NCI-H2227 (cell line): ENCODE measurements around the gene MS4A12.
"Not testable (repeated sequence)": the region's sequence is repeated elsewhere in the genome, so short reads cannot be mapped to it uniquely, and the experiment has no call there.

ENCODE experiments used
- DNase-seq: peaks from one replicate; lab custom pipeline; 2025; ENCODE audit not compliant: unreplicated experiment; lab: John Stamatoyannopoulos, UW

The MS4A12 gene, protein sequence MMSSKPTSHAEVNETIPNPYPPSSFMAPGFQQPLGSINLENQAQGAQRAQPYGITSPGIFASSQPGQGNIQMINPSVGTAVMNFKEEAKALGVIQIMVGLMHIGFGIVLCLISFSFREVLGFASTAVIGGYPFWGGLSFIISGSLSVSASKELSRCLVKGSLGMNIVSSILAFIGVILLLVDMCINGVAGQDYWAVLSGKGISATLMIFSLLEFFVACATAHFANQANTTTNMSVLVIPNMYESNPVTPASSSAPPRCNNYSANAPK

DNA sequence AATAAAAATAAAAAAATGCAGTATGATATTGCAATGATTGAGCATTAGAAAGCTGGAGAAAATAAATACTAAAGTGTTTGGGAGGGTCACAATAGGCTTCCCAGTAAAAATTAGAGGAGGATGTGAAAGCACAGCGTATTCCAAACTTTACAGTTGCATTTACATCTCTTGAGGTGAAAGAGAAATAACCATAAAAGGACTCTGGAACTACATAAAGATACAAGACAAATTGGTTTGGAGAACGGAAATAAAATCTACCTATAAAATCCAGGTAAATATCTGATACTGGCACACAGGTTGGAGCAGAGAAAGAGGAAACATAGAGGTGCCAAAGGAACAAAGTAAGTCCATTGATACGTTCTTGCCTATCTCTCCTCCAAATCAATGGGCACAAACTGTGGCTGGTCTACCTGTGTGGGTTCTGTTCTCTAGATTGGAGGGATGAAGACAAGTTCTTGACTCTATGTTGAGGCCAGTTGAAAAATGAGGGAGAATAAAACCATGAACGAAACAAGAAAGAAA, at the start of gene MS4A12:
TSS of gene MS4A12 (plus strand) at position 291 of the 522 bp plus-strand sequence. CDS start 4,541 bp downstream, outside the sequence.
- DNase-seq = no peak

DNA sequence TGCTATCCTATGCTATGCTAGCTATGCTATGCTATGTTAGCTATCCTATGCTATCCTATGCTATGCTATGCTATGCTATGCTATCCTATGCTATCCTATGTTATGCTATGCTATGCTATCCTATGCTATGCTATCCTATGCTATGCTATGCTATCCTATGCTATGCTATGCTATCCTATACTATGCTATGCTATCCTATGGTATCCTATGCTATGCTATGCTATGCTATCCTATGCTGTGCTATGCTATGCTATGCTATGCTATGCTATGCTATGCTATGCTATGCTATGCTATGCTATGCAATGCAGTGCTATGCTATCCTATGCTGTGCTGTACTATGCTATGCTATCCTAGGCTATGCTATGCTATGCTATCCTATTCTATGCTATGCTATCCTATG, 45.5 kb upstream of the MS4A12 start:
- DNase-seq = no peak

DNA sequence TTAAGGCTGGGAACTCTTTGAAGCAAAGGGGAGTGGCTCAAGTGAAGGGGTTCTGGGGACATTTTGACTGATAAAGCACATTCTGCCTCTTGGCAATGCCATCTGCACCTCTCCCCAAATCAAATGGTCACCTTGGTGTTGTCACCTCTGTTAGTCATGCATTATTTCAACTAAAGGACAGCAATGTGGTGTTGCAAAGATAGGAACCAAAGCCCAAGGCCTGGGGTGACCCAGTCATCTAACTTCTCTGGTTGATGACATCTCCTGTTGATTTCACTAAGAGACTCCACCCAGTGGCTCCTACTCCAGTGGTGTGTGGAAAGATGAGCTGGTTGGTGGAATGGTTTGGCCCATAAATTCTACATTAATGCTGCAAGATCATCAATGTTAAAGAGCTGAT, 44.7 kb upstream of the MS4A12 start:
- DNase-seq = no peak

DNA sequence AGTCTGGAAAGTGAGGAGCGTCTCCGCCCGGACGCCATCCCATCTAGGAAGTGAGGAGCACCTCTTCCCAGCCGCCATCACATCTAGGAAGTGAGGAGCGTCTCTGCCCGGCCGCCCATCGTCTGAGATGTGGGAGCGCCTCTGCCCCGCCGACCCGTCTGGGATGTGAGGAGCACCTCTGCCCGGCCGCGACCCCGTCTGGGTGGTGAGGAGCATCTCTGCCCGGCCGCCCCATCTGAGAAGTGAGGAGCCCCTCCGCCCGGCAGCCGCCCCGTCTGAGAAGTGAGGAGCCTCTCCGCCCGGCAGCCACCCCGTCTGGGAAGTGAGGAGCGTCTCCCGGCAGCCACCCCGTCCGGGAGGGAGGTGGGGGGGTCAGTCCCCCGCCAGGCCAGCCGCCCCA, 41.4 kb upstream of the MS4A12 start:
- not testable (repeated sequence) for DNase-seq

DNA sequence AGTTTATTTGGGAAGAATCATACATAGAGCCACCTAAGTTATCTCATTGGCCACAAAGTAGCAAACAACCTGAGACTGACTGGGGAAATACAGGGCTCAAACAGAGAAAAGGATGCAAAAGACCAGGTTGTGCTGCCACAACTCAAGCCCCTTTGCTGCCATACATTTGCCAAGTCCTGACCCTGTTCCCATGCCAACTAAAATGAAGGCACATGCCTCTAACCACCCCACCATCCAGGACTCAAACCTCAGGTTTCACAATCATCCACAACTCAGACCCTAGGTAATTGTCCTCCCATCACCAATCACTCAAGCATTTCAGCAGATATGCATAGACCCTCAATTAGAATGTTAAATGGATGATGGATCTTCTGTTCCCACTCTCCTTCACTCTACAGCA, 38.4 kb upstream of the MS4A12 start:
- no peak for DNase-seq

DNA sequence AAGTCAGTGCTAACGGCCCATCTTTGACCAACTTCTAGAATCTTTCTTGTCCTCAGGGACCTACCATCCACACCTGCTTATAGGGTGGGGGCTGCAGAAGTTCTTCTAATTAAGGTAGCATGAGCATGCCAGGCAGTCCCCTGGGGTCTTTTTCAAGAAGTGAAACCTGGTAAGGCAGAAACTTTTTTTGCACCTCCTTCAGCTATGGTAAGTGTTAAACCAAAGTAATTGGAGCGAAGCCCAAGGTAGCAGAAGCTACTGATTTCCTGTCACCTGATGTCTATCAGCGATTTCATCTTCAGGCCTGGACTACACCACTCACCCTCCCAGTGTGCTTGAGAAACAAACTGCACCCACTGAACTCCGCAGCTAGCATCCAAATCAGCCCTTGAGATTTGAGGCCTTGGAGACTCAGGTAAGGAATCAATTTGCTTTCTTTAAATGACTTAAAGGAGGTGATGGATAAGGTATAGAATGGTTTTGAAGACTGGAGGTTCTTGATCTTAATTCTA, 37.0 kb upstream of the MS4A12 start, which contains the start of gene MS4A1:
TSS of gene MS4A1 (plus strand) at position 317 of the 512 bp plus-strand sequence. CDS start 6,528 bp downstream, outside the sequence.
- DNase-seq = no peak

DNA sequence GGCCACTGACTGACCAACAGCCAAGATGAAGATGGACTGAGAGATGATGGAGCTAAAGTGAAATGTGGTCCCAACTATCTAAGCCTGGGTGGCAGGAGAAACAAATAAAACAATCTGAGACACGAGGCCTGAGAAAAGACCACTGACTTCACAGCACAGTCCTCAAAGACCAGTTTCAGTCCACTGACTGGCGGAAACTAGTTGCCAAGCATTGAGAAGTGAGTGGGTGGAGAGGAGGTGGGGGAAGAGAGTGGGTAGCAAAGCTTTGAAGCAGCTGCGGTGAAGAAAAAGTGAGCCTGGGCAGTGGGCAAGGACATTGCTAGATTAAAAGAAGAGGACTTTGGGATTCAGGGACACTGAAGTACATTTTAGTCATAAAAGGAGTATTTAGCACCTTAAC, 35.0 kb upstream of the MS4A12 start:
- no peak for DNase-seq

DNA sequence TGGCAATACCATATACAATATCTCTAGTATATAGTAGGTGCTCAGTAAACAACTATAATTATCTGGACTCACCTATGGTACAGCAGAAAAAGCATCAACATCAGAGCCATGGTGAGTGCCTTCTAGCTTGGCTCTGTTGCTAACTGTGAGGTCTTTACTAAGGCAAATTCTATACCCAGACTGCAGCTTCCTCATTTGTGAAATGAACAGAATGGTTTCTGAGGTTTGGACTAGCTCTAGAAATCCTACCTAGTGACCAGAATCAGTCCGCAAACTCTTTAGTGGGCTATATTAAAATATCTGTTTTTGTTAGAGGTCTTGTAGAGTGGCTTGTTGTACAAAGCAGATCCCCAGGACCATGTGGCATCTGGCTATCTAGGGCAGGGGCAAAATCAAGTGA, 33.2 kb upstream of the MS4A12 start:
- no peak for DNase-seq

DNA sequence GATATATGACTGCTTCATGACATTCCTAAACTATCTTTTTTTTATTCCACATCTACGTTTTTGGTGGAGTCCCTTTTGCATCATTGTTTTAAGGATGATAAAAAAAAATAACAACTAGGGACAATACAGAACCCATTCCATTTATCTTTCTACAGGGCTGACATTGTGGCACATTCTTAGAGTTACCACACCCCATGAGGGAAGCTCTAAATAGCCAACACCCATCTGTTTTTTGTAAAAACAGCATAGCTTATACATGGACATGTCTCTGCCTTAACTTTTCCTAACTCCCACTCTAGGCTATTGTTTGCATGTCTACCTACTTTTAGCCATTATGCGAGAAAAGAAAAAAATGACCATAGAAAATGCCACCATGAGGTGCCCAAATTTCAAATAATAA, 23.7 kb upstream of the MS4A12 start:
- no peak for DNase-seq

DNA sequence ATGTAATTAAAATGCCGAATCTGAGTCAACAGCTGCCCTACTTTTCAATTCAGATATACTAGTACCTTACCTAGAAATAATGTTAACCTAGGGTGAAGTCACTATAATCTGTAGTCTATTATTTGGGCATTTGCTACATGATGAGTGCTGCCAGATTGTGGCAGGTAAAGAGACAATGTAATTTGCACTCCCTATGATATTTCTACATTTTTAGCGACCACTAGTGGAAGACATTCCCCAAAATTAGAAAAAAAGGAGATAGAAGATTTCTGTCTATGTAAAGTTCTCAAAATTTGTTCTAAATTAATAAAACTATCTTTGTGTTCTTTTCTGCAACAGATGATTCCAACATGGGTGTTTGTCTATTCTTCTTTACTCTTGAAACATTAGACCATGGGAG, 22.9 kb upstream of the MS4A12 start:
- DNase-seq = no peak

DNA sequence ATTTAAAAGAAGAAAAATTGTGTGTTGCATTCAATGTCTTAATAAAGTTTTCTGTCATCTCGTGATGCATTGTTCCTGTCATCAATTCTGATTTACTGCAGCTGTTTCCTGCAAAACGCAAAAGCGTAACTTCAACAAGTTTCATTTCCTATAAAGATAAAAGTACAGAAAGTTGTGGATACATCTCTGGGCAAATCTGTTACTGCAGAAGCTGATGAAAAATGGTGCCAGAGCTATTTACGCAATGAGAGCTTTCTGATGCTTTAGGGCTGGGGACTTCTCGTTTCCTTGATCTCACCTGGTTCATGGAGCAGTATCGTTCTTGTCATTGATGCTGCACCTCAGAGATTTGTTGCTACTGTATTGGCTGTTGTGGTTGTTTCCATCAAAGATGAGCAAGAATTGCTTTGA, 15.5 kb upstream of the MS4A12 start:
- DNase-seq = no peak

DNA sequence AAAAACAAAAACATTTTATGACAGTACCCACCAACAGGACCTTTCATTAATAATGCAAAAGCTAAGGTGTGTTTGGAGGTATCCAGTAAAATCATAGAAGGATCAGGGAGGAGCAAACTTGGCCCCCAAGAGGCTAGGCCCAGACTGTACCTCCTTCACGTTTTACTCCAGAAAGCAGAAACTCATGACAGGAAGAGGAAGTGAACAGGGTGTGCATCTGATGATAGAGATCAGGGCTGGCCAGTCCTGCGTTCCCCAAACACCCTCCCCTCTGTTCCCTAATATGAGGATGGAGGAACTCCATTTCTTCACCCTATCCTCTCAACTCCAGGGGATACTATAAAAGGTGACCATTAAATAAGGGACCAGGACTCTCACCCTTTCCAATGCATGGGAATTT, 10.2 kb upstream of the MS4A12 start:
- DNase-seq = no peak

DNA sequence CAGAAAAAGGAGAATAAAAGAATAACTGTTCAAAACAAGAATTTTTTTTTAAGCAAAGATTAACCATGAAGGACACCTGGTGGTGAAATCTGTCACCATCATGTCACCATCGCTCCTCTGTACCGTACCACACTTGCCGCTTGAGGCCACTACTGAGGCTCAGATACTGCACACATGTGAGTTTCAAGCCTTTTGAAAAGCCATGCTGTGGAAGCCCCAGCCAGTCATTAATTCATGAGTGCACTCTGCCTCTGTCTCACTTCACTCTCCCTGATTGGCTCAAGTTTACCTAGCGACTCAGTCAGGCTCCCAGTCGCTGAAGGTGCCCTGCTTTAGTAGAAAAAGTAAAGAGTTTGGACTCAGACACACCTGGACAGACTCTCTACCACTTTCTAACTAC, 6.6 kb upstream of the MS4A12 start:
- DNase-seq = no peak

DNA sequence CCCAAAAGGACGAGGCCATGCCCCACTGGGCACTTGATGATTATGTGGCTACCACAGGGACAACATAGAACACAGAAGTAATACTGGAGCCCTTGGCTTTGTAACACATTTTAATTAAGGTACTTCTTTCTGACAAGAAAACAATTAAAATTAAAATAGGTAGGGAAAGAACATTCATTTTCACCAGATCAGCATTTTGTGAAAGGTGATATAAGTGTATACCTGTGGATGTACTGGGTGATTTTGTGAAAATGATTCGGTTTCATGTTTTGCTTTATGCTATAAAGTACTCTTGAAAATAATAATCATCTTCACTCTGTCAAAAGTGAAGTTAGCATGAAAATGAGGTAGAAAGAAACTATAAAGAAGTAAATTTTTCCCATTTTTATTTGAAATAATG, 876 bp downstream of the MS4A12 start:
- DNase-seq = no peak

DNA sequence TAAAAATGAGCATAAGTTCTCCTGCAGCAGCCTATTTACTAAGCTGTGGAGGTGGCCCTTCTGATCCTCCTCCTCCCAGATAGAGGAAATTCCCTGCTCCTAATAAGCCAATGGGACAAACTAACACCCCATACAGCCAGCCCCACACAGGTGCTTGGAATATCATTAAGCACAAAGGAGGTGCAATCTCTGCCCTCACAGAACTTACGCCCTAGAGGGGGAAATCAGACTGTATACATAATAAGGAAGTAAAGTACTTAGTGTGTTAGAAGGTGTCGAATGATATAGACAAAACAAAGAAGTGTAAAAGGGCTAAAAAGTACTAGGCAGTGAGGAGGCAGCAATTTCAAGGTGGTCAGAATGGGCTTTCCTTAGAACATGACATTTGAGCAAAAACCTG, 5.8 kb downstream of the MS4A12 start:
- no peak for DNase-seq

DNA sequence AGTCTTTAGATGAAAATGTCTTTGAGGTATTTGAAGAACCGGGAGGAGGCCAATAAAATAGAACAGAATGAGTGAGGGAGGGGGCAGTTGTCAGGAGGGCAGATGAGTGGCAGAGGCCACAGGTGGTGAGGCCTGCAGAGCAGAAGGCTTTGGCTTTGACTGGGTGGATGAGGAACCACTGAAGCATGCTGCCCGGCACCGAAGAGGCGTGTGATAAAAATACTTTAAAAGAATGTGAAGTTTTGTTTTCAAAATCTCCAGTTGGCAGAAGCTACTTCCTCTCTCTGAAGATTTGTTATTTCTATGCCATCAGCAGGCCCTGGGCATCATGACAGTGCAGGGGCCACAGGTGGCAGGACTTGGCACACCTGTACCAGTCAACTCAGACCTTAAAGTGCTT, 6.3 kb downstream of the MS4A12 start:
- DNase-seq = no peak

DNA sequence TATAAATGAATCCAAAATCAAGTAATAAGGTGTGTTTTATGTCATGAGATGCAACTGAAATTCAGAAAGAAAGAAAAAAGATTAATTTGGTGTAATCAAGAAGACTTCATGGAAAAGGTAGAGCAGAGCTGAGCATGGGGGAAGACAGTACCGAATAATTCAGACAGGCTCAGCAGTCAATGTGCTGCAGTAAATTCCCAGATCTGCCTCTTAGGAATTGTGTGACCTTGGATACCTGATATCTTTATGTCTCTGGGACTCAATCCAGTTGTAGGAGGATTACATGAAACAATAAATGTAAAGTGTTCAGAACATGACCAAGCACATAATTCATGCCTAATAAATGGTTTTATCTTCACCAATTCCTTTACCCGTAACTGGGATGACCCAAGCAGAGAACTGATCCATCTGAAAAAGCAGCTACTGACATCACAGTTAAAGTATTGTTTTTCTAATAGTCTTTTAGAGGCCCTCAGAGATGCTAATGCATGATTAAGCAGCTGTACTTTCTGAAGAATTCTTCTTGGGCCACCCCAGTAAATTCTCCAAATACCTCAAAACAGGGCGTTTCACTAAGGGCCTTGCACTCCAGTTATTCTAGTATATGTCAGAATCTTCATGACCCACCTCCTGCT, 7.8 kb downstream of the MS4A12 start:
- DNase-seq = no peak

DNA sequence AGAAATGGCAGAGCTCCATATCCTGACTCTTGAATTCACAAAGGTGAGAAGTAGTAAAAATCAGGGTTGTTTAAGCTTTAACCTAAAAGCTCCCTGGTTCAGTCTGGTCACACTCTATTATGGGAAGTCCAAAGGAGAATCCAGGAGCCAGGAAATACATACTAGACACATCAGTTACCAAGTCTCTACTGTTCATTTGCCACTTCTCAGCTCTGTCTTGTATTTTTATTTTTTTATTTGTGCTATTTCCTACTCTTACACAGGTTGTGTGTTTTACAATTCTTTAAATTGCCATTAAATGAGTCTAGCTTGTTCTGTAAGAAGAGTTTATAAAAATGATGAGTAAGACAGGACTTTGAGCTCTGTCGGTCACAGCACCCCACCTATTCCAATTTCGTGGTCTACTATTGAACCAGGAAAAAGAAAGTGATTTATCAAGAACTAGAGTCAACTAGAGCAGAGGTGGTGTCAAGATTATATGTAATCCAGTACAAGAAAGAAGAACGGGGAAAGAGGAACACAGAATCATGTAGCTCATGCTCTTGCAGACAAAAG, 9.7 kb downstream of the MS4A12 start:
- no peak for DNase-seq

DNA sequence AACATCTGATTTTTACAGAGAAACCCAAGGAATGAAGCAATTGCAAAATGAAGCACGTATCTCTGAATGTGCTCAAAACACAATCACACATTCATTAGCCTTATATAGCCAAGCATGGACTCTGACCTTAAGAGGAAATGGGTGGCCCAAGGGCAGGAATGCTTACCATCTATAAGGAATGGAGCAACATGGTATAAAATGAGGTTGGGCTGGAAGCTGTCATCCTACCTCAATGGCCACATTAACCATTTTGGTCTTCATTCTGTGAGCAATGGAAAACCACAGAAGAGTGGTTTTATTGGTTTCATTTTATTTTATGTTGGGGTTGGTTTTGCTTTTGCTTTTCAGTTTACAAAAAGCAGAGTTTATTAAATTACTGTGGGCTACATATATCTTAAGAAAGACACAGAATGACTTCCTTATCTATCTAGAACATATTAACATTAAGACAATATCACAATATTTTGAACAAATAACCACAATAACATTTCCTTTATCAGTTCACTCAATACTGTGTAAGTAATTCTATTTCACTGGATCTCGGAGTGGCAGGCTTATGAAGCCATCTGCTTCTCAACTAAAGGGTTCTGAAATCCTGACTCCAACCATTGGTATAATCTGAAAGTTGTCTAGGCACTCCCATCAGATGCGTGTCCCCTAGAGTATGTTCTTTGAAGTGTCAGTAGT, 11.8 kb downstream of the MS4A12 start:
- DNase-seq = no peak

DNA sequence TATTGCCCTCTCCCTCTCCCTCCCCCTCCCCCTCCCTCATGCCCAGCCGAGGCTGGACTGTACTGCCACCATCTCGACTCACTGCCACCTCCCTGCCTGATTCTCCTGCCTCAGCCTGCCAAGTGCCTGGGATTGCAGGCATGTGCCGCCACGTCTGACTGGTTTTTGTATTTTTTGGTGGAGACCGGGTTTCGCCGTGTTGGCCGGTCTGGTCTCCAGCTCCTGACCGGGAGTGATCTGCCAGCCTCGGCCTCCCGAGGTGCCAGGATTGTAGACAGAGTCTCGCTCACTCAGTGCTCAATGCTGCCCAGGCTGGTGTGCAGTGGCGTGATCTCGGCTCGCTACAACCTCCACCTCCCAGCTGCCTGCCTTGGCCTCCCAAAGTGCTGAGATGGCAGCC, 17.0 kb downstream of the MS4A12 start:
- DNase-seq = not testable (repeated sequence)

DNA sequence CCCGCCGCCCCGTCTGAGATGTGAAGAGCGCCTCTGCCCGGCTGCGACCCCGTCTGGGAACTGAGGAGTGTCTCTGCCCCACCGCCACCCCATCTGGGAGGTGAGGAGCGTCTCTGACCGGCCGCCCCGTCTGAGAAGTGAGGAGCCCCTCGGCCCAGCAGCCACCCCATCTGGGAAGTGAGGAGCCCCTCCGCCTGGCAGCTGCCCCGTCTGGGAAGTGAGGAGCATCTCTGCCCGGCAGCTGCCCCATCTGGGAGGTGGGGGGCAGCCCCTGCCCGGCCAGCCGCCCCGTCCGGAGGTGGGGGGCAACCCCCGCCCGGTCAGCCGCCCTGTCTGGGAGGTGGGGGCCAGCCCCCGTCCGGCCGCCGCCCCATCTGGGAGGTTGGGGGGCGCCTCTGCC, 17.6 kb downstream of the MS4A12 start:
- not testable (repeated sequence) for DNase-seq
